GM12872 (cell line): ENCODE results near the gene VMAC.

Experiments
- TF ChIP-seq, protein P1 (sequence below): IDR thresholded peaks from 3 replicates; pipeline ENCODE4 v1.5.1; 2011; ENCODE audit warnings: low read depth, mild to moderate bottlenecking, low read length, moderate library complexity; ENCODE audit not compliant: insufficient read depth

The VMAC gene

GRCh38 chr19:5926641-5927440 is 22.2 kb downstream of the VMAC start:
- TF ChIP-seq, protein P1, sequence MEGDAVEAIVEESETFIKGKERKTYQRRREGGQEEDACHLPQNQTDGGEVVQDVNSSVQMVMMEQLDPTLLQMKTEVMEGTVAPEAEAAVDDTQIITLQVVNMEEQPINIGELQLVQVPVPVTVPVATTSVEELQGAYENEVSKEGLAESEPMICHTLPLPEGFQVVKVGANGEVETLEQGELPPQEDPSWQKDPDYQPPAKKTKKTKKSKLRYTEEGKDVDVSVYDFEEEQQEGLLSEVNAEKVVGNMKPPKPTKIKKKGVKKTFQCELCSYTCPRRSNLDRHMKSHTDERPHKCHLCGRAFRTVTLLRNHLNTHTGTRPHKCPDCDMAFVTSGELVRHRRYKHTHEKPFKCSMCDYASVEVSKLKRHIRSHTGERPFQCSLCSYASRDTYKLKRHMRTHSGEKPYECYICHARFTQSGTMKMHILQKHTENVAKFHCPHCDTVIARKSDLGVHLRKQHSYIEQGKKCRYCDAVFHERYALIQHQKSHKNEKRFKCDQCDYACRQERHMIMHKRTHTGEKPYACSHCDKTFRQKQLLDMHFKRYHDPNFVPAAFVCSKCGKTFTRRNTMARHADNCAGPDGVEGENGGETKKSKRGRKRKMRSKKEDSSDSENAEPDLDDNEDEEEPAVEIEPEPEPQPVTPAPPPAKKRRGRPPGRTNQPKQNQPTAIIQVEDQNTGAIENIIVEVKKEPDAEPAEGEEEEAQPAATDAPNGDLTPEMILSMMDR: no peak

DNA sequence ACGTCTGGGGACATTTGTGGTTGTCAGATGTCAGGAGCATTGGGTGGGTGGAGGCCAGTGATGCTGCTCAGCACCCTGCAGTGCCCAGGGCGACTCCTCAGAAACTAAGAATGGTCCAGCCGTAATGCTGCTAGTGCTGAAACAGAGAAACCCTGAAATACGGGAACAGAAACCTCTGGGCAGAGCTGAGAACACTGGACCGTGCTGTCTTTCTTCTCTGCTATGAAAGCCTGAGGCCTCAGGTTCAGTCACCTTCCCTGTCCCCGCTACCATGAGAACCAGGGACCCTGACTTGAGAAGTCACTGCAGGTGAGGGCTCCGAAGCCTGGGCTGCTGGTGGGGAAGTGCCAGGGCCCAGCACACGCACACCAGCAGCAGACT is 22.8 kb downstream of the VMAC start:
- TF ChIP-seq, protein P1: no peak

- TF ChIP-seq, protein P1: no peak
Measured at GRCh38 chr19:5929179-5929578, 24.5 kb downstream of the VMAC start.

DNA sequence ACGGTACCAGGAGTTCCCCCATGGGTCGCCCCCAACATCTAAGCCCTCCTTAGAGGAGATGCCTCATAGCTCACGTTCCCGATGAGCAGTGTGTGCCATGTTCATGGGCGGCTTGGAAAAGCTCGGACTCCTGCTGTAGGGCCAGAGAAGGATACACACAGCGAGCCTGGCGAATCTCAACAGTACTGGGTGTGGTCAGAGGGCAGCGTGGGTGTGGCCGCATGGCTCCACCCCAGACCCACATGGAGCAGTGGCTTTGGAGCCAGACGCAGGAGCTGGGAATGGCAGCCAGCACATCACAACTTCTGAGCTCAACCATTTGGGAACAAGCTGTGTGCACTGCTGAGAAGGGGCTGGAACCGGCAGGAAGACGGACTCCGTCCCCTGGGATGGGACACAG is 25.0 kb downstream of the VMAC start:
- TF ChIP-seq, protein P1: no peak

- TF ChIP-seq, protein P1: no peak
Measured at GRCh38 chr19:5931251-5931650, 26.6 kb downstream of the VMAC start.

- TF ChIP-seq, protein P1: no peak
Measured at GRCh38 chr19:5932146-5932545, 27.5 kb downstream of the VMAC start.

DNA sequence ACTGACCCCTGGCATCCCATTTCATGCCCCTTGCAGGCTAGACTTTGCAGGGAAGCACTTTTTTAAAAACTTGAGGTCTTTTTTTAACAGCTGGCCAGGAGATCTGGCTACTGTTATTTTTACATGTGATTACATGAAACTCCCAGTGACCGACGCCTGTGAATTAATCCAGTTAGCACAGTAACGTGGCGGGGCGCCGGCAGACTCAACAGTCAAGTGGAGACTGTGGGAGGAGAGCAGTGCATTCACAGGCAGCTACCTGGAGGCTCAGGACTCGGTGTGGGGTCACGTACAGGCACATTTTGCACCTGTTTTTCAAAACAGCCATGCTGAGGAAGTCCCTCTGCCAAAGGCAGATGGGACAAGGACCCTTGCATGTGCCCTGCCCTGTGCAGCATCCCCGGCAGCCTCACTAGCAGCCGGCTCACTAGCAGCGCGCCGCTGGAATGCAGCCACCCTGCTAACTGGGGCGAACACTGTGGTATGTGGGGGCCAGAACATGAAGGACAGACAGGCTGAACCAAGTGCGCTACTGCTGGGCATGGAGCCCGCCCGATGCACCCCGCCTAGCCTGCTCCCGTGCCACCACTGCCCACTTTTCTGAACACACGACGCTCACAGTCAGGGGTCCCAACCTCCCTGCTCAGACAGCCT is 28.1 kb downstream of the VMAC start:
- TF ChIP-seq, protein P1: no peak
